Cardiac muscle cell (in vitro differentiated cells and primary cell): Measurements from ENCODE around the gene FBXL14. TPM values are rescaled to one million over a fixed set of nuclear protein-coding genes. Genes with fewer than 3 reads are reported as not detected.

Source experiments
- DNase-seq, 2 donors: peaks; one replicate each; pipeline versions ENCODE4 v3.0.0 to v3.0.0-alpha.2; 2010 to 2017; ENCODE audit warnings: low read depth in 1 of 2, low spot score in 1 of 2
- H3K27ac ChIP-seq: fragments of 200-600 bp; sonication (generic); 2 replicates; pipeline ENCODE4 v1.5.1; 2016
- H3K27me3 ChIP-seq: fragments of 200-600 bp; sonication (generic); 2 replicates; pipeline ENCODE4 v1.6.0; 2016; ENCODE audit warnings: control low read depth
- H3K36me3 ChIP-seq: fragments of 200-600 bp; sonication (generic); 2 replicates; pipeline ENCODE4 v1.5.1; 2016; ENCODE audit warnings: control low read depth
- H3K4me1 ChIP-seq: fragments of 200-600 bp; sonication (generic); 2 replicates; pipeline ENCODE4 v1.8.1; 2017; ENCODE audit warnings: low read depth, mild to moderate bottlenecking, mixed run types
- H3K4me3 ChIP-seq: fragments of 200-600 bp; sonication (generic); 2 replicates; pipeline ENCODE4 v1.5.1; 2016; ENCODE audit warnings: mild to moderate bottlenecking
- H3K9me3 ChIP-seq: fragments of 200-600 bp; sonication (generic); 2 replicates; pipeline ENCODE4 v1.5.1; 2017; ENCODE audit warnings: low read depth, mild to moderate bottlenecking, control low read depth
- CTCF ChIP-seq: IDR thresholded peaks from 2 replicates; pipeline ENCODE4 v1.5.1; 2012; ENCODE audit warnings: low read depth, mild to moderate bottlenecking, low read length
- polyA plus RNA-seq: library from polyadenylated mRNA; unstranded; fragments of >200 nt; fragmentation: Nextera tagmentation; extraction: Ambion mirVana; gene quantifications from 2 replicates; pipeline ENCODE4 v1.2.1, GENCODE V29; 2016
- total RNA-seq: library from RNA; depleted of rRNA; stranded (reverse); fragments of >200 nt; gene quantifications from 2 replicates; pipeline ENCODE4 v1.2.3, GENCODE V29; 2016

FBXL14 gene
- total and polyA plus RNA-seq, 2 experiments from 2014 or later = 17.8 to 27.8 TPM

DNA sequence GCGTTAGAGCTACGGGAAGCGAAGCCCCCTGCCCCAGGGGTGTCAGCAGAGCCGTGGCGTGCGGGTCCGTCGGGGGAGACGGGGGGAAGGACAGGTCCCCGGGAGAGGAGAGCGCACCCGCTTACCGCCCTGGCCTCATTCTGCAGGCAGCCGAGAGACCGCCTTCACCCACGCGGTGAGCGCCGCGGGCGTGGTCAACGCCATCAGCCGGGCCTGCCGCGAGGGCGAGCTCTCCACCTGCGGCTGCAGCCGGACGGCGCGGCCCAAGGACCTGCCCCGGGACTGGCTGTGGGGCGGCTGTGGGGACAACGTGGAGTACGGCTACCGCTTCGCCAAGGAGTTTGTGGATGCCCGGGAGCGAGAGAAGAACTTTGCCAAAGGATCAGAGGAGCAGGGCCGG, 45.2 kb upstream of the FBXL14 start:
- Histone ChIP-seq H3K4me3 (no peak overlapping the region), H3K27ac (no peak overlapping the region), H3K9me3 (no peaks in the 10 kb centered on the region), H3K4me1 (peaks cover 30% of the 10 kb centered on the region), H3K36me3 (peaks cover 16% of the 10 kb centered on the region), H3K27me3 (no peaks in the 10 kb centered on the region)
- no peak for DNase-seq
- TF ChIP-seq CTCF = no peak

DNA sequence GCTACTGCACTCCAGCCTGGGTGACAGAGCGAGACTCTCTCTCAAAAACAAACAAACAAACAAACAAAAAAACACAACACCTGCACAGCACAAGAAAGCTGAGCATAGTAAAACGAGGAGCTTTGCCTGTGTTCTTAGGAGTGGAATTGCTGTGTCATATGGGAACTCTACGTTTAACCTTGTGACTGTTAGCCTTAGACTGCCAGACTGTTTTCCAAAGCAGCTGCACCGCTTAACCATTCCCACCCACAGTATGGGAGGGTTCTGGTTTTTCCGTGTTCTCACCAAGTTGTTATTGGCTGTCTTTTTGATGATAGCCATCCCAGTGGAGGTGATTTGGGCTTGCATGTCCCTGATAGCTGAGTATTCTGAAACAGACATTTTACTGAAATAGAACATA, 43.8 kb upstream of the FBXL14 start:
- no peak for DNase-seq
- Histone ChIP-seq H3K36me3 (peaks cover 17% of the 10 kb centered on the region), H3K4me1 (peaks cover 16% of the 10 kb centered on the region), H3K4me3 (no peak overlapping the region), H3K27ac (no peak overlapping the region), H3K9me3 (no peaks in the 10 kb centered on the region), H3K27me3 (no peaks in the 10 kb centered on the region)
- no peak for TF ChIP-seq CTCF

GRCh38 chr12:1635301-1636095, 41.1 kb upstream of the FBXL14 start:
- Histone ChIP-seq H3K27ac (no peak overlapping the region), H3K36me3 (peaks cover 14% of the 10 kb centered on the region), H3K27me3 (peaks cover 5% of the 10 kb centered on the region), H3K4me3 (no peak overlapping the region), H3K9me3 (no peaks in the 10 kb centered on the region), H3K4me1 (peaks cover 9% of the 10 kb centered on the region)
- peak in 1 of 2 donors; percentile 27 for DNase-seq
- TF ChIP-seq CTCF = no peak

DNA sequence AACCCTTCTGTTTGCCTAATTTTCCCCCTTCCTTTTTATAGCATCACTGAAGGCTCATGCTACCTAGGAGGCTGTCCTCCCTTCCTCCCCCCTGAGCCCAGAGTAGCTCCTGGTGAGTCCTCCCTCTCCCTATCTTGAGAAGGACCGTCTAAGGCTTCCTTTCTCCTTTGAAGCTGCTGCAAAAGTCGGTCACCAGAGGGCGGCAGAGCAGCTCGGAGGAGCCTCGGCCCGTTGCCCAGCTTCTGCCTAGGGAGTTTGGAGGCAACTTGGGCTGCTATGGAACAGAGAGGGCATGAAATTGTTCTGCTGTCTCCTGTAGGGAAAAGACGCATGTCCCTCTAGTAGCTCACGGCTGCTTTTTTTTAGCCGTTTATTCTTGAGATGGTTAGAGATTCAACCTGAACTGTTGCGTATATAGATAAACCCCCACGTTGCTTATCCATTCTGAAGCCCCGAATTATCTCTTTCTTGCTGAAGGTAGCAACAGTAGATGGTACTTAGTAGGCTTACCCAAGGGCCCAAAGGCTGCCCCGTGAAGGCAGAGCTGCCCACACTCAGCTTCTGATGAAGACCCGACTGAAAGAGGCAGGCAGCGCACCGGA, 40.3 kb upstream of the FBXL14 start:
- no peak overlapping the region for H3K27ac ChIP-seq
- H3K27me3 ChIP-seq = peaks cover 9% of the 10 kb centered on the region
- peaks cover 17% of the 10 kb centered on the region for H3K4me1 ChIP-seq
- no peak overlapping the region for H3K4me3 ChIP-seq
- peak; percentile 95 for TF ChIP-seq CTCF
- no peaks in the 10 kb centered on the region for H3K9me3 ChIP-seq
- H3K36me3 ChIP-seq = peaks cover 8% of the 10 kb centered on the region
- DNase-seq = peak; percentile 74 to 88

- no peak for TF ChIP-seq CTCF
- Histone ChIP-seq H3K36me3 (peaks cover 8% of the 10 kb centered on the region), H3K9me3 (no peaks in the 10 kb centered on the region), H3K4me1 (peaks cover 23% of the 10 kb centered on the region), H3K27me3 (peaks cover 9% of the 10 kb centered on the region), H3K4me3 (no peak overlapping the region), H3K27ac (no peak overlapping the region)
- no peak for DNase-seq
Measured at GRCh38 chr12:1634149-1634548, 39.8 kb upstream of the FBXL14 start.
